ENCODE results near the gene PDZD2.

DNA sequence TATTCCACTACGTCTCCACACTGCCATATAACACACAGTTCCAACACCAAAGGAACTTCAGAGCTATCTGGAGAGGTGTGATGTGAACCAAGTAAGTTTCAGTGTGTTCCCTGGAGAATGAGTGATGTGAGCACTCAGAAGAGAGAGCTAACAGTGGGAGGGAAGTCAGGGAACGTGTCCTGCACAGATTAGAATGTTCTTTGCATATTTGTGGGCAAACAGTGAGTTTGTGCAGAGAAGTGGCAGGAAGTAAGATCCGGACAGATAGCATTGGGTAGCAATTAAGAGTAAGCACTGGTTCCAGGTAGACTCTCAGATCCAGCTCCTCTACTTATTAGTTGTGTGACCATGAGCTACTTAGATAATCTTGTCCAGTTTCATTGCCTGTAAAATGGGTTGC, 206.4 kb downstream of the PDZD2 start:
- TF ChIP-seq, protein P1, sequence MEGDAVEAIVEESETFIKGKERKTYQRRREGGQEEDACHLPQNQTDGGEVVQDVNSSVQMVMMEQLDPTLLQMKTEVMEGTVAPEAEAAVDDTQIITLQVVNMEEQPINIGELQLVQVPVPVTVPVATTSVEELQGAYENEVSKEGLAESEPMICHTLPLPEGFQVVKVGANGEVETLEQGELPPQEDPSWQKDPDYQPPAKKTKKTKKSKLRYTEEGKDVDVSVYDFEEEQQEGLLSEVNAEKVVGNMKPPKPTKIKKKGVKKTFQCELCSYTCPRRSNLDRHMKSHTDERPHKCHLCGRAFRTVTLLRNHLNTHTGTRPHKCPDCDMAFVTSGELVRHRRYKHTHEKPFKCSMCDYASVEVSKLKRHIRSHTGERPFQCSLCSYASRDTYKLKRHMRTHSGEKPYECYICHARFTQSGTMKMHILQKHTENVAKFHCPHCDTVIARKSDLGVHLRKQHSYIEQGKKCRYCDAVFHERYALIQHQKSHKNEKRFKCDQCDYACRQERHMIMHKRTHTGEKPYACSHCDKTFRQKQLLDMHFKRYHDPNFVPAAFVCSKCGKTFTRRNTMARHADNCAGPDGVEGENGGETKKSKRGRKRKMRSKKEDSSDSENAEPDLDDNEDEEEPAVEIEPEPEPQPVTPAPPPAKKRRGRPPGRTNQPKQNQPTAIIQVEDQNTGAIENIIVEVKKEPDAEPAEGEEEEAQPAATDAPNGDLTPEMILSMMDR (IDR thresholded peaks at IDR 0.05 in 4 of 5, conservative IDR thresholded peaks at IDR 0.05 in 1 of 5): no peak
- TF ChIP-seq POLR2A (IDR thresholded peaks at IDR 0.05): no peak

Data from gastrocnemius medialis (tissue), 4 donors.